Fibroblast of lung (primary cell): ENCODE data around the gene DCAF17. TPM values are rescaled to one million over a fixed set of nuclear protein-coding genes. Genes with fewer than 3 reads are reported as not detected.
"Not testable (repeated sequence)": the region's sequence is repeated elsewhere in the genome, so short reads cannot be mapped to it uniquely, and the experiment has no call there.

Experiments used
- DNase-seq, 2 donors: peaks; one replicate each; pipeline versions ENCODE4 v3.0.0 to v3.0.0-alpha.2; 2010; ENCODE audit warnings: low read depth in 2 of 2
- H2AFZ ChIP-seq: 2 replicates; pipeline ENCODE4 v1.5.1; 2012; ENCODE audit warnings: low read length, control low read depth, inconsistent platforms
- H3K27ac ChIP-seq: 2 replicates; pipeline ENCODE4 v1.5.1; 2011; ENCODE audit warnings: low read length, control low read depth; ENCODE audit not compliant: insufficient read depth
- H3K27me3 ChIP-seq: 2 replicates; pipeline ENCODE4 v1.5.1; 2011; ENCODE audit warnings: mild to moderate bottlenecking, low read length; ENCODE audit not compliant: control insufficient read depth, insufficient read depth
- H3K36me3 ChIP-seq: 2 replicates; pipeline ENCODE4 v1.5.1; 2011; ENCODE audit warnings: low read length; ENCODE audit not compliant: control insufficient read depth, insufficient read depth
- H3K4me1 ChIP-seq: 2 replicates; pipeline ENCODE4 v1.5.1; 2011; ENCODE audit warnings: low read length; ENCODE audit not compliant: control insufficient read depth, insufficient read depth; ENCODE audit errors: extremely low read depth
- H3K4me2 ChIP-seq: 2 replicates; pipeline ENCODE4 v1.5.1; 2011; ENCODE audit warnings: low read length, control low read depth; ENCODE audit not compliant: insufficient read depth; ENCODE audit errors: extremely low read depth
- H3K4me3 ChIP-seq, 4 experiments: fragments of 200-600 bp in 1 of 4; sonication (generic) in 1 of 4; replicated peaks in 1 of 4; 2 replicates each; pipeline ENCODE4 v1.5.1; 2011 to 2016; ENCODE audit warnings: low read length in 4 of 4, low read depth in 3 of 4, mild to moderate bottlenecking in 3 of 4, control low read depth in 2 of 4, inconsistent platforms in 1 of 4, mixed read lengths in 1 of 4; ENCODE audit not compliant: insufficient read depth in 1 of 4; ENCODE audit errors: control extremely low read depth in 1 of 4
- H3K79me2 ChIP-seq: 2 replicates; pipeline ENCODE4 v1.5.1; 2012; ENCODE audit warnings: mild to moderate bottlenecking, low read length, inconsistent platforms; ENCODE audit not compliant: control insufficient read depth, insufficient read depth
- H3K9ac ChIP-seq: 2 replicates; pipeline ENCODE4 v1.5.1; 2011; ENCODE audit warnings: mild to moderate bottlenecking, low read length, control low read depth; ENCODE audit not compliant: insufficient read depth
- H3K9me3 ChIP-seq: 2 replicates; pipeline ENCODE4 v1.5.1; 2012; ENCODE audit warnings: low read depth, low read length; ENCODE audit not compliant: control insufficient read depth, insufficient read depth
- H4K20me1 ChIP-seq: 2 replicates; pipeline ENCODE4 v1.5.1; 2011; ENCODE audit warnings: low read length; ENCODE audit not compliant: control insufficient read depth, insufficient read depth; ENCODE audit errors: extremely low read depth
- CTCF ChIP-seq, 2 donors: IDR thresholded peaks in 1 of 2; conservative IDR thresholded peaks in 1 of 2; 1 replicate in 1 of 2; 2 replicates in 1 of 2; pipeline ENCODE4 v1.5.1; 2011 to 2012; ENCODE audit warnings: low read length in 2 of 2, control low read depth in 1 of 2, inconsistent platforms in 1 of 2, low read depth in 1 of 2, mild to moderate bottlenecking in 1 of 2
- EZH2 ChIP-seq: IDR thresholded peaks from 2 replicates; pipeline ENCODE4 v1.5.1; 2012; ENCODE audit warnings: low read length, control low read depth, mild to moderate bottlenecking; ENCODE audit errors: missing control alignments
- polyA plus RNA-seq, 2 donors: library from polyadenylated mRNA; depleted of rRNA in 1 of 2; stranded (reverse) in 1 of 2; unstranded in 1 of 2; fragments of >200 nt; gene quantifications; 2 replicates each; pipeline ENCODE4 v1.2.1, GENCODE V29; 2011 to 2012; ENCODE audit warnings: missing spikeins in 1 of 2
- total RNA-seq: library from RNA; depleted of rRNA; stranded (reverse); fragments of >200 nt; gene quantifications from 2 replicates; pipeline ENCODE4 v1.2.1, GENCODE V29; 2014

DCAF17 gene
- total and polyA plus RNA-seq, 2 donors (not counting 1 experiment from before 2014, with no cell fraction given) = 10.2 to 30.6 TPM

GRCh38 chr2:171490577-171490976 is 56.6 kb downstream of the DCAF17 start:
- no peak overlapping the region for H3K4me3 ChIP-seq
- no peak overlapping the region for H3K4me2 ChIP-seq
- DNase-seq = no peak
- H3K9ac ChIP-seq = no peak overlapping the region
- H2AFZ ChIP-seq = no peak overlapping the region
- no peak for TF ChIP-seq CTCF (conservative IDR thresholded peaks at IDR 0.05 in 1 of 2, IDR thresholded peaks at IDR 0.05 in 1 of 2; ENCODE audit: low read depth in 1 of 2, low read length in 2 of 2)
- TF ChIP-seq EZH2 = no peak
- no peaks in the 10 kb centered on the region for H3K36me3 ChIP-seq
- H4K20me1 ChIP-seq = no peaks in the 10 kb centered on the region
- no peaks in the 10 kb centered on the region for H3K79me2 ChIP-seq
- no peaks in the 10 kb centered on the region for H3K4me1 ChIP-seq
- H3K27ac ChIP-seq = no peak overlapping the region
- H3K27me3 ChIP-seq = no peaks in the 10 kb centered on the region
- no peaks in the 10 kb centered on the region for H3K9me3 ChIP-seq

- no peak overlapping the region for H3K4me2 ChIP-seq
- H4K20me1 ChIP-seq = no peaks in the 10 kb centered on the region
- no peak overlapping the region for H3K4me3 ChIP-seq
- H3K4me1 ChIP-seq = no peaks in the 10 kb centered on the region
- no peaks in the 10 kb centered on the region for H3K27me3 ChIP-seq
- no peaks in the 10 kb centered on the region for H3K36me3 ChIP-seq
- H3K9ac ChIP-seq = no peak overlapping the region
- TF ChIP-seq EZH2 = no peak
- no peak for TF ChIP-seq CTCF (conservative IDR thresholded peaks at IDR 0.05 in 1 of 2, IDR thresholded peaks at IDR 0.05 in 1 of 2; ENCODE audit: low read depth in 1 of 2, low read length in 2 of 2)
- H3K79me2 ChIP-seq = no peaks in the 10 kb centered on the region
- H2AFZ ChIP-seq = no peak overlapping the region
- DNase-seq = peak in 1 of 2 donors; percentile 15
- H3K9me3 ChIP-seq = no peaks in the 10 kb centered on the region
- no peak overlapping the region for H3K27ac ChIP-seq
These were observed 57.3 kb downstream of the DCAF17 start for GRCh38 chr2:171491292-171491691.

GRCh38 chr2:171492664-171493063 is 58.6 kb downstream of the DCAF17 start:
- H3K9me3 ChIP-seq = no peaks in the 10 kb centered on the region
- no peaks in the 10 kb centered on the region for H3K27me3 ChIP-seq
- DNase-seq = no peak
- H3K4me2 ChIP-seq = no peak overlapping the region
- H3K4me1 ChIP-seq = no peaks in the 10 kb centered on the region
- no peak overlapping the region for H2AFZ ChIP-seq
- H3K36me3 ChIP-seq = no peaks in the 10 kb centered on the region
- no peak overlapping the region for H3K9ac ChIP-seq
- no peaks in the 10 kb centered on the region for H4K20me1 ChIP-seq
- no peak overlapping the region for H3K4me3 ChIP-seq
- H3K27ac ChIP-seq = no peak overlapping the region
- TF ChIP-seq CTCF (conservative IDR thresholded peaks at IDR 0.05 in 1 of 2, IDR thresholded peaks at IDR 0.05 in 1 of 2; ENCODE audit: low read depth in 1 of 2, low read length in 2 of 2) (no peak), EZH2 (no peak)
- no peaks in the 10 kb centered on the region for H3K79me2 ChIP-seq

GRCh38 chr2:171497664-171498063 is 63.6 kb downstream of the DCAF17 start:
- not testable (repeated sequence) for H3K27me3 ChIP-seq, H3K4me1 ChIP-seq, H3K9ac ChIP-seq, H3K9me3 ChIP-seq, H3K79me2 ChIP-seq, H3K36me3 ChIP-seq, H3K4me2 ChIP-seq, H3K27ac ChIP-seq, H4K20me1 ChIP-seq, DNase-seq, H2AFZ ChIP-seq, H3K4me3 ChIP-seq
